Endothelial cell of umbilical vein (primary cell): ENCODE measurements around the gene RAPGEF3. TPM values are rescaled to one million over a fixed set of nuclear protein-coding genes. Genes with fewer than 3 reads are reported as not detected.

Source experiments
- BruUV-seq: library from RNA; stranded (reverse); fragments of 400-500 nt; replicated peaks from 2 replicates; lab custom pipeline; 2021; lab: Mats Ljungman, UMichigan
- CTCF ChIA-PET: fragments of 300-600, 350-600 bp; sonication (Branson Sonifier 250); formaldehyde crosslinking; loops from one replicate; lab custom pipeline; 2021; ENCODE audit warnings: antibody characterized with exemption, inconsistent platforms; lab: Charles Lee
- POLR2A ChIA-PET: fragments of 300-600, 350-600 bp; sonication (Branson Sonifier 250); formaldehyde crosslinking; loops from one replicate; lab custom pipeline; 2021; ENCODE audit warnings: antibody characterized with exemption, inconsistent platforms; lab: Charles Lee
- DNase-seq: peaks from one replicate; pipeline ENCODE4 v3.0.0-alpha.2; 2011; ENCODE audit warnings: low read depth, low spot score
- FAIRE-seq: peaks from 2 replicates; lab custom pipeline; 2011; peaks lifted over from hg19 to GRCh38; lab: Jason Lieb, UNC
- H2AFZ ChIP-seq: 2 replicates; pipeline ENCODE4 v1.6.0; 2012; ENCODE audit warnings: low read depth, low read length, control low read depth, inconsistent platforms
- H3K27ac ChIP-seq: 2 replicates; pipeline ENCODE4 v1.5.1; 2011; ENCODE audit warnings: low read depth, mild to moderate bottlenecking, control low read depth, low read length, moderate library complexity; ENCODE audit not compliant: insufficient read depth
- H3K27me3 ChIP-seq, 2 experiments: 2 replicates each; pipeline versions ENCODE4 v1.6.0 to v1.6.1; 2011; ENCODE audit warnings: low read length in 2 of 2, mixed read lengths in 1 of 2; ENCODE audit not compliant: control insufficient read depth in 2 of 2, insufficient read depth in 2 of 2
- H3K36me3 ChIP-seq, 2 experiments: 2 replicates in 1 of 2; 3 replicates in 1 of 2; pipeline ENCODE4 v1.5.1; 2011; ENCODE audit warnings: low read length in 2 of 2, mild to moderate bottlenecking in 1 of 2, moderate library complexity in 1 of 2; ENCODE audit not compliant: control insufficient read depth in 2 of 2, insufficient read depth in 2 of 2; ENCODE audit errors: extremely low read depth in 1 of 2
- H3K4me1 ChIP-seq: 3 replicates; pipeline ENCODE4 v1.5.1; 2011; ENCODE audit warnings: mild to moderate bottlenecking, low read length; ENCODE audit not compliant: control insufficient read depth, insufficient read depth; ENCODE audit errors: extremely low read depth
- H3K4me2 ChIP-seq: 2 replicates; pipeline ENCODE4 v1.6.1; 2011; ENCODE audit warnings: low read length, control low read depth, mixed read lengths; ENCODE audit not compliant: insufficient read depth
- H3K4me3 ChIP-seq, 3 experiments: fragments of 200-600 bp in 1 of 3; sonication (generic), shearing (Covaris generic) in 1 of 3; replicated peaks in 1 of 3; 2 replicates each; pipeline ENCODE4 v1.5.1; 2011 to 2016; ENCODE audit warnings: control low read depth in 3 of 3, low read length in 3 of 3, mild to moderate bottlenecking in 2 of 3, inconsistent platforms in 1 of 3, low read depth in 1 of 3, moderate library complexity in 1 of 3; ENCODE audit not compliant: insufficient read depth in 1 of 3
- H3K79me2 ChIP-seq: 2 replicates; pipeline ENCODE4 v1.6.0; 2012; ENCODE audit warnings: low read length, inconsistent platforms; ENCODE audit not compliant: control insufficient read depth, insufficient read depth
- H3K9ac ChIP-seq: replicated peaks from 2 replicates; pipeline ENCODE3; 2011; ENCODE audit warnings: low read length, control low read depth; ENCODE audit not compliant: insufficient read depth; ENCODE audit errors: extremely low read depth
- H3K9me1 ChIP-seq: replicated peaks from 3 replicates; pipeline ENCODE4 v1.6.0; 2011; ENCODE audit warnings: mild to moderate bottlenecking, low read length; ENCODE audit not compliant: control insufficient read depth, insufficient read depth; ENCODE audit errors: extremely low read depth
- H3K9me3 ChIP-seq: replicated peaks from 2 replicates; pipeline ENCODE4 v1.5.1; 2012; ENCODE audit warnings: low read length, inconsistent platforms; ENCODE audit not compliant: control insufficient read depth, insufficient read depth
- H4K20me1 ChIP-seq: replicated peaks from 2 replicates; pipeline ENCODE3; 2011; ENCODE audit warnings: mild to moderate bottlenecking, low read length; ENCODE audit not compliant: control insufficient read depth, insufficient read depth; ENCODE audit errors: extremely low read depth
- EZH2 ChIP-seq: IDR thresholded peaks from 2 replicates; pipeline ENCODE4 v1.6.1; 2012; ENCODE audit warnings: borderline replicate concordance, low read depth, mild to moderate bottlenecking, moderate library complexity, low read length, inconsistent platforms; ENCODE audit not compliant: severe bottlenecking
- FOS ChIP-seq: IDR thresholded peaks from 2 replicates; pipeline ENCODE4 v1.6.1; 2011; ENCODE audit warnings: mild to moderate bottlenecking, low read length, moderate library complexity, borderline replicate concordance; ENCODE audit not compliant: insufficient read depth
- GATA2 ChIP-seq: IDR thresholded peaks from 2 replicates; pipeline ENCODE4 v1.7.0; 2011; ENCODE audit warnings: low read depth, mild to moderate bottlenecking, moderate library complexity, mixed read lengths, low read length; ENCODE audit not compliant: insufficient read length, insufficient read depth
- JUN ChIP-seq: IDR thresholded peaks from 2 replicates; pipeline ENCODE4 v1.6.1; 2011; ENCODE audit warnings: borderline replicate concordance, low read depth; ENCODE audit not compliant: insufficient read length, insufficient read depth
- MAX ChIP-seq: IDR thresholded peaks from 2 replicates; pipeline ENCODE4 v1.6.1; 2011; ENCODE audit not compliant: insufficient read depth, insufficient read length
- MYC ChIP-seq: IDR thresholded peaks from one replicate; pipeline ENCODE4 v1.6.1; 2011; ENCODE audit warnings: mild to moderate bottlenecking, low read depth, low read length
- POLR2A ChIP-seq: IDR thresholded peaks from 2 replicates; pipeline ENCODE4 v1.6.1; 2012; ENCODE audit warnings: low read depth, mild to moderate bottlenecking, control low read depth, low read length
- POLR2AphosphoS5 ChIP-seq: IDR thresholded peaks from 2 replicates; pipeline ENCODE4 v1.6.1; 2012; ENCODE audit warnings: low read depth, mild to moderate bottlenecking, control low read depth, low read length, moderate library complexity; ENCODE audit not compliant: insufficient read depth
- dilution Hi-C: fragments of 300-500 bp; cut with MboI; formaldehyde crosslinking; loops from one replicate; pipeline ENCODE4 v1.15.0; 2019; ENCODE audit warnings: low sequenced_read_pairs; ENCODE audit not compliant: extremely low pct_ligation_motif_present
- intact Hi-C: fragments of 100-400 bp; cut with micrococcal nuclease; formaldehyde crosslinking; loops from one replicate; pipeline ENCODE4 v1.10.0; 2022
- polyA plus RNA-seq, 4 experiments: library from polyadenylated mRNA; depleted of rRNA in 3 of 4; stranded (reverse) in 3 of 4; unstranded in 1 of 4; fragments of >200 nt; gene quantifications; 2 replicates each; pipeline versions ENCODE4 v1.2.1 to v1.2.3, GENCODE V29; 2011 to 2012; ENCODE audit warnings: missing spikeins in 1 of 4
- total RNA-seq: library from RNA; stranded (reverse); gene quantifications from 2 replicates; pipeline ENCODE4 v1.2.3, GENCODE V29; 2021
- TF ChIP-seq, protein P1 (sequence below), 2 donors: IDR thresholded peaks; 1 replicate in 1 of 2; 2 replicates in 1 of 2; pipeline ENCODE4 v1.5.1; 2011; ENCODE audit warnings: low read length in 2 of 2, mild to moderate bottlenecking in 2 of 2, moderate library complexity in 2 of 2, control low read depth in 1 of 2, inconsistent platforms in 1 of 2, low read depth in 1 of 2; ENCODE audit not compliant: insufficient read depth in 1 of 2; ENCODE audit errors: extremely low read depth in 1 of 2

Gene RAPGEF3
- total and polyA plus RNA-seq, 2 donors (not counting 3 experiments of a cell fraction or from before 2014, with no cell fraction given), result 34.5 to 55.1 TPM

DNA sequence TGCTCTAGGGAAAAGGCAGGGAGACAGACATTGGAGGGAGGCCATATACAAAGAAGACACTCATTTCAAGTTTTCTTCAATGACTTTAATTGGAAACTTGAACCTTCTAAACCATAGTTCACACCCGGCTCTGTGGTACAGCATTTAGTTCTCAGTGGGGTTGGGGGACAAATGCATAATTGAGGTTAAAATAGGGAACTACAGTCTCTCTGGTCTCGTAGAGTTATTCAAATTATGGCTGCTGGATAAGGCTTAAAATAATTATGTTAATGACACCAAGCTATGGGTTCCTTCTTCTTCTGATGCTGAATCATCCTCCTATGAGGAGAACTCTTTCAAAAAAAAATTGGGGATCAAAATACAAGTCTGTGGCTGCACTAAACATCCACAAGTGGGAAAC lies 49.0 kb downstream of the RAPGEF3 start:
- Histone ChIP-seq H3K4me2 (no peak overlapping the region), H2AFZ (no peak overlapping the region), H3K9me3 (no peaks in the 10 kb centered on the region), H3K27me3 (no peaks in the 10 kb centered on the region), H3K36me3 (no peaks in the 10 kb centered on the region), H3K9me1 (no peaks in the 10 kb centered on the region), H3K4me1 (peaks cover 13% of the 10 kb centered on the region), H4K20me1 (no peaks in the 10 kb centered on the region), H3K27ac (no peak overlapping the region), H3K4me3 (no peak overlapping the region), H3K9ac (no peak overlapping the region), H3K79me2 (peaks cover 11% of the 10 kb centered on the region)
- CTCF ChIA-PET, result interaction anchor here (1.1 to 11.5 kb wide), 3 partner anchors 58 to 130 kb away, joined by 3 to 172 read pairs (median 162); no protein-coding TSS in a partner anchor
- TF ChIP-seq POLR2A, result no peak
- TF ChIP-seq MAX, result no peak
- no peak for TF ChIP-seq EZH2
- no peak for TF ChIP-seq FOS
- no peak for TF ChIP-seq GATA2
- no peak for TF ChIP-seq POLR2AphosphoS5
- TF ChIP-seq JUN, result no peak
- TF ChIP-seq MYC, result no peak
- TF ChIP-seq, protein P1, sequence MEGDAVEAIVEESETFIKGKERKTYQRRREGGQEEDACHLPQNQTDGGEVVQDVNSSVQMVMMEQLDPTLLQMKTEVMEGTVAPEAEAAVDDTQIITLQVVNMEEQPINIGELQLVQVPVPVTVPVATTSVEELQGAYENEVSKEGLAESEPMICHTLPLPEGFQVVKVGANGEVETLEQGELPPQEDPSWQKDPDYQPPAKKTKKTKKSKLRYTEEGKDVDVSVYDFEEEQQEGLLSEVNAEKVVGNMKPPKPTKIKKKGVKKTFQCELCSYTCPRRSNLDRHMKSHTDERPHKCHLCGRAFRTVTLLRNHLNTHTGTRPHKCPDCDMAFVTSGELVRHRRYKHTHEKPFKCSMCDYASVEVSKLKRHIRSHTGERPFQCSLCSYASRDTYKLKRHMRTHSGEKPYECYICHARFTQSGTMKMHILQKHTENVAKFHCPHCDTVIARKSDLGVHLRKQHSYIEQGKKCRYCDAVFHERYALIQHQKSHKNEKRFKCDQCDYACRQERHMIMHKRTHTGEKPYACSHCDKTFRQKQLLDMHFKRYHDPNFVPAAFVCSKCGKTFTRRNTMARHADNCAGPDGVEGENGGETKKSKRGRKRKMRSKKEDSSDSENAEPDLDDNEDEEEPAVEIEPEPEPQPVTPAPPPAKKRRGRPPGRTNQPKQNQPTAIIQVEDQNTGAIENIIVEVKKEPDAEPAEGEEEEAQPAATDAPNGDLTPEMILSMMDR (IDR thresholded peaks at IDR 0.05; ENCODE audit: extremely low read depth in 1 of 2, insufficient read depth in 1 of 2, low read depth in 1 of 2, low read length in 2 of 2), result no peak
- intact Hi-C loops, result loop anchor here (10.0 kb wide), 1 partner anchor 445 kb away; the partner anchor contains the start of gene ASB8
- DNase-seq (no peak), FAIRE-seq (no peak)
- POLR2A ChIA-PET, result no interaction called here
- BruUV-seq, result no TSS peak
- dilution Hi-C loops, result no loop called here
